Fibroblast of the aortic adventitia (primary cell): ENCODE data around the gene OSBPL5. TPM values are rescaled to one million over a fixed set of nuclear protein-coding genes. Genes with fewer than 3 reads are reported as not detected.

Experiments
- DNase-seq: peaks from one replicate; pipeline ENCODE4 v3.0.0-alpha.2; 2010; ENCODE audit warnings: low read depth
- H3K4me3 ChIP-seq: 2 replicates; pipeline ENCODE4 v1.5.1; 2011; ENCODE audit warnings: low read depth, mild to moderate bottlenecking, control low read depth, low read length, moderate library complexity
- CTCF ChIP-seq: IDR thresholded peaks from 2 replicates; pipeline ENCODE4 v1.5.1; 2011; ENCODE audit warnings: mild to moderate bottlenecking, low read length, control low read depth, inconsistent platforms; ENCODE audit not compliant: insufficient read depth
- total RNA-seq: library from RNA; depleted of rRNA; stranded (reverse); fragments of >200 nt; gene quantifications from 2 replicates; pipeline ENCODE4 v1.2.3, GENCODE V29; 2012; ENCODE audit warnings: low replicate concordance

OSBPL5 gene
- total RNA-seq, 1 donor, result 24.8 TPM

- peak; percentile 96 for TF ChIP-seq CTCF
- no peak overlapping the region for H3K4me3 ChIP-seq
- DNase-seq, result peak; percentile 48
Observed at GRCh38 chr11:3091846-3092602, 73.1 kb downstream of the OSBPL5 start.

GRCh38 chr11:3091081-3091845 is 73.8 kb downstream of the OSBPL5 start:
- no peak overlapping the region for H3K4me3 ChIP-seq
- DNase-seq, result no peak
- TF ChIP-seq CTCF, result no peak

GRCh38 chr11:3090096-3090901 is 74.8 kb downstream of the OSBPL5 start:
- no peak for DNase-seq
- H3K4me3 ChIP-seq, result no peak overlapping the region
- TF ChIP-seq CTCF, result no peak

- H3K4me3 ChIP-seq, result no peak overlapping the region
- DNase-seq, result no peak
- TF ChIP-seq CTCF, result no peak
Observed at GRCh38 chr11:3089236-3090061, 75.7 kb downstream of the OSBPL5 start.

- H3K4me3 ChIP-seq, result no peak overlapping the region
- TF ChIP-seq CTCF, result no peak
- DNase-seq, result no peak
Observed at GRCh38 chr11:3088806-3089205, 76.3 kb downstream of the OSBPL5 start.
